SK-N-SH (cell line): ENCODE data around the gene NUS1. TPM values are rescaled to one million over a fixed set of nuclear protein-coding genes. Genes with fewer than 3 reads are reported as not detected.

ENCODE experiments used
- CTCF ChIA-PET: fragments of 300-600, 350-600 bp; formaldehyde crosslinking; extraction: SDS; loops from one replicate; lab custom pipeline; 2021; lab: Yijun Ruan, JAX
- POLR2A ChIA-PET: fragments of 350-600 bp; sonication (Branson Sonifier 250); formaldehyde crosslinking; extraction: SDS; loops from one replicate; lab custom pipeline; 2020; ENCODE audit warnings: antibody characterized with exemption, inconsistent platforms; lab: Yijun Ruan, JAX
- DNase-seq: peaks from one replicate; pipeline ENCODE4 v3.0.0; 2012
- H2AFZ ChIP-seq: fragments of 200-600 bp; sonication (generic); 2 replicates; pipeline ENCODE4 v1.8.1; 2016; ENCODE audit warnings: antibody characterized with exemption, mild to moderate bottlenecking, low read depth
- H3F3A ChIP-seq: fragments of 200-600 bp; sonication (generic); replicated peaks from 2 replicates; pipeline ENCODE3; 2016; ENCODE audit warnings: antibody characterized with exemption, mild to moderate bottlenecking; ENCODE audit not compliant: insufficient read depth
- H3K27ac ChIP-seq, 2 experiments: fragments of 200-500 bp in 1 of 2; fragments of 200-600 bp in 1 of 2; sonication (Bioruptor generic) in 1 of 2; sonication (generic), shearing (Covaris generic) in 1 of 2; 2 replicates each; pipeline versions ENCODE4 v1.5.1 to v1.6.1; 2014 to 2016; ENCODE audit warnings: low read depth in 2 of 2, inconsistent platforms in 1 of 2, low read length in 1 of 2, mild to moderate bottlenecking in 1 of 2, mixed read lengths in 1 of 2
- H3K27me3 ChIP-seq: fragments of 200-600 bp; sonication (generic), shearing (Covaris generic); 2 replicates; pipeline ENCODE4 v1.6.1; 2016; ENCODE audit warnings: mixed run types; ENCODE audit not compliant: insufficient read depth
- H3K36me3 ChIP-seq, 2 experiments: fragments of 200-500 bp in 1 of 2; fragments of 200-600 bp in 1 of 2; sonication (Bioruptor generic) in 1 of 2; sonication (generic) in 1 of 2; replicated peaks in 1 of 2; 2 replicates each; pipeline versions ENCODE3 to v1.5.1; 2014 to 2016; ENCODE audit warnings: low read length in 1 of 2, mild to moderate bottlenecking in 1 of 2; ENCODE audit not compliant: insufficient read depth in 2 of 2, control insufficient read depth in 1 of 2
- H3K4me1 ChIP-seq, 2 experiments: fragments of 200-500 bp in 1 of 2; fragments of 200-600 bp in 1 of 2; sonication (Bioruptor generic) in 1 of 2; sonication (generic), shearing (Covaris generic) in 1 of 2; 2 replicates each; pipeline versions ENCODE4 v1.5.1 to v1.6.1; 2014 to 2016; ENCODE audit warnings: low read depth in 1 of 2, low read length in 1 of 2, mixed run types in 1 of 2; ENCODE audit not compliant: insufficient read depth in 2 of 2, control insufficient read depth in 1 of 2
- H3K4me2 ChIP-seq: fragments of 200-600 bp; sonication (generic), shearing (Covaris generic); 2 replicates; pipeline ENCODE4 v1.6.1; 2017; ENCODE audit warnings: mixed run types
- H3K4me3 ChIP-seq, 2 experiments: fragments of 200-500 bp in 1 of 2; fragments of 200-600 bp in 1 of 2; sonication (Bioruptor generic) in 1 of 2; sonication (generic), shearing (Covaris generic) in 1 of 2; 2 replicates each; pipeline versions ENCODE4 v1.5.1 to v1.8.1; 2014 to 2016; ENCODE audit warnings: low read depth in 2 of 2, inconsistent platforms in 1 of 2, low read length in 1 of 2, mild to moderate bottlenecking in 1 of 2, mixed read lengths in 1 of 2, moderate library complexity in 1 of 2
- H3K79me2 ChIP-seq: fragments of 200-600 bp; sonication (generic); 2 replicates; pipeline ENCODE4 v1.8.1; 2017; ENCODE audit warnings: mild to moderate bottlenecking; ENCODE audit not compliant: insufficient read depth
- H3K9ac ChIP-seq: fragments of 200-600 bp; sonication (generic); 2 replicates; pipeline ENCODE4 v1.6.1; 2017; ENCODE audit warnings: mixed run types
- H3K9me2 ChIP-seq: fragments of 200-600 bp; sonication (generic); 2 replicates; pipeline ENCODE4 v1.6.1; 2017; ENCODE audit warnings: mixed run types
- H3K9me3 ChIP-seq: fragments of 200-600 bp; sonication (generic); 2 replicates; pipeline ENCODE4 v1.6.1; 2017; ENCODE audit warnings: mixed run types, mild to moderate bottlenecking, moderate library complexity
- H4K20me1 ChIP-seq: fragments of 200-600 bp; sonication (generic); 2 replicates; pipeline ENCODE4 v1.6.1; 2017; ENCODE audit warnings: mild to moderate bottlenecking, mixed run types; ENCODE audit not compliant: insufficient read depth
- ELF1 ChIP-seq: IDR thresholded peaks from 2 replicates; pipeline ENCODE4 v1.4.0; 2012
- FOXM1 ChIP-seq: IDR thresholded peaks from 2 replicates; pipeline ENCODE4 v1.4.0; 2012; ENCODE audit warnings: low read depth, mild to moderate bottlenecking
- GABPA ChIP-seq: IDR thresholded peaks from 2 replicates; pipeline ENCODE4 v1.4.0; 2012; ENCODE audit warnings: low read depth, mild to moderate bottlenecking
- JUND ChIP-seq: IDR thresholded peaks from 2 replicates; pipeline ENCODE4 v1.4.0; 2012
- MEF2A ChIP-seq: IDR thresholded peaks from 2 replicates; pipeline ENCODE4 v1.4.0; 2012; ENCODE audit warnings: low read depth, borderline replicate concordance
- NFIC ChIP-seq: IDR thresholded peaks from 2 replicates; pipeline ENCODE4 v1.4.0; 2012; ENCODE audit warnings: borderline replicate concordance
- NRF1 ChIP-seq: IDR thresholded peaks from 2 replicates; pipeline ENCODE4 v1.6.1; 2012; ENCODE audit warnings: low read depth, mild to moderate bottlenecking, low read length
- RAD21 ChIP-seq: IDR thresholded peaks from 2 replicates; pipeline ENCODE4 v1.6.1; 2012; ENCODE audit warnings: mild to moderate bottlenecking, low read length
- RCOR1 ChIP-seq: fragments of 150-350 bp; IDR thresholded peaks from 2 replicates; pipeline ENCODE4 v1.6.1; 2017; ENCODE audit warnings: antibody characterized with exemption, low read length
- RXRA ChIP-seq: IDR thresholded peaks from 2 replicates; pipeline ENCODE4 v1.4.0; 2012; ENCODE audit warnings: low read depth, mild to moderate bottlenecking, borderline replicate concordance
- SIN3A ChIP-seq: IDR thresholded peaks from 2 replicates; pipeline ENCODE4 v1.6.1; 2012; ENCODE audit warnings: low read depth, mild to moderate bottlenecking, low read length, moderate library complexity, borderline replicate concordance
- TAF1 ChIP-seq: IDR thresholded peaks from 2 replicates; pipeline ENCODE4 v1.6.1; 2012; ENCODE audit warnings: low read depth, mild to moderate bottlenecking, low read length, moderate library complexity, borderline replicate concordance
- TCF12 ChIP-seq: IDR thresholded peaks from 2 replicates; pipeline ENCODE4 v1.4.0; 2012
- TEAD4 ChIP-seq: IDR thresholded peaks from 2 replicates; pipeline ENCODE4 v1.4.0; 2012; ENCODE audit warnings: mild to moderate bottlenecking, borderline replicate concordance; ENCODE audit not compliant: insufficient read depth
- YY1 ChIP-seq: IDR thresholded peaks from 2 replicates; pipeline ENCODE4 v1.4.0; 2012; ENCODE audit warnings: low read depth, mild to moderate bottlenecking
- WGBS: methylation state at CpG from one replicate; pipeline ENCODE4 v1.1.6; 2017; ENCODE audit warnings: low lambda C conversion rate; 5-methylcytosine and 5-hydroxymethylcytosine counted together
- polyA plus RNA-seq, 3 experiments: library from polyadenylated mRNA; depleted of rRNA; stranded (reverse); fragments of >200 nt; gene quantifications; 2 replicates each; pipeline ENCODE4 v1.2.3, GENCODE V29; 2012
- TF ChIP-seq, protein P1 (sequence below): IDR thresholded peaks from 2 replicates; pipeline ENCODE4 v1.6.1; 2012; ENCODE audit warnings: mild to moderate bottlenecking, low read depth, low read length, moderate library complexity
- TF ChIP-seq, protein P2 (sequence below): IDR thresholded peaks from 2 replicates; pipeline ENCODE4 v1.4.0; 2012; ENCODE audit warnings: low read depth
- TF ChIP-seq, protein P3 (sequence below): fragments of 200-600 bp; sonication (generic); IDR thresholded peaks from 2 replicates; pipeline ENCODE4 v1.6.1; 2017; ENCODE audit warnings: antibody characterized with exemption, mild to moderate bottlenecking, moderate library complexity
- TF ChIP-seq, protein P4 (sequence below): IDR thresholded peaks from 2 replicates; pipeline ENCODE4; 2012
- TF ChIP-seq, protein P5 (sequence below): fragments of 150-350 bp; IDR thresholded peaks from 2 replicates; pipeline ENCODE4 v1.6.1; 2016; ENCODE audit warnings: mild to moderate bottlenecking, low read depth, low read length

Gene NUS1
- polyA plus RNA-seq, 1 of the 3 experiments (the other 2 are of a cell fraction), result 8.9 TPM

DNA sequence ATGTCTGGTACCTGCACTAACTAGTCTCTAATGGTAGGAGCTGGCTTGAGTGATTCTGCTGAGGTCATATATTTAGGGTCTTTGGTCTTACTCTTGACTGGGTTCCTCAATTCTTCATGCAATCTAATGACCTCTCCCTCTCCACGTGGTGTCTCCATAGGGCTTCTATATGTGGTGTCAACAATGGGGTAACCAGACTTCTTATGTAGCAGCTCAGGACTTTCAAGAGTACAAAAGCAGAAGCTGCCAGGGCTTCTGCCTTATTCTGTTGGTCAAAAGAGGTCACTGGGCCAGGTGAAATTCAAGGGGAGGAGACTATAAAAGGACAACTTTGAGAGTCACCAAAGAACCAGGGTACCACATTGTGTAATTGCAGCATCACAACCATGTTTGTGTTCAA lies 54.3 kb downstream of the NUS1 start:
- ChIA-PET CTCF (no interaction called here), POLR2A (no interaction called here)
- TF ChIP-seq TEAD4 (no peak), NFIC (no peak), YY1 (no peak), FOXM1 (no peak), NRF1 (no peak), TCF12 (no peak), JUND (no peak), ELF1 (no peak), MEF2A (no peak), TAF1 (no peak), RCOR1 (no peak), RXRA (no peak), SIN3A (no peak), GABPA (no peak), RAD21 (no peak)
- TF ChIP-seq, protein P1, sequence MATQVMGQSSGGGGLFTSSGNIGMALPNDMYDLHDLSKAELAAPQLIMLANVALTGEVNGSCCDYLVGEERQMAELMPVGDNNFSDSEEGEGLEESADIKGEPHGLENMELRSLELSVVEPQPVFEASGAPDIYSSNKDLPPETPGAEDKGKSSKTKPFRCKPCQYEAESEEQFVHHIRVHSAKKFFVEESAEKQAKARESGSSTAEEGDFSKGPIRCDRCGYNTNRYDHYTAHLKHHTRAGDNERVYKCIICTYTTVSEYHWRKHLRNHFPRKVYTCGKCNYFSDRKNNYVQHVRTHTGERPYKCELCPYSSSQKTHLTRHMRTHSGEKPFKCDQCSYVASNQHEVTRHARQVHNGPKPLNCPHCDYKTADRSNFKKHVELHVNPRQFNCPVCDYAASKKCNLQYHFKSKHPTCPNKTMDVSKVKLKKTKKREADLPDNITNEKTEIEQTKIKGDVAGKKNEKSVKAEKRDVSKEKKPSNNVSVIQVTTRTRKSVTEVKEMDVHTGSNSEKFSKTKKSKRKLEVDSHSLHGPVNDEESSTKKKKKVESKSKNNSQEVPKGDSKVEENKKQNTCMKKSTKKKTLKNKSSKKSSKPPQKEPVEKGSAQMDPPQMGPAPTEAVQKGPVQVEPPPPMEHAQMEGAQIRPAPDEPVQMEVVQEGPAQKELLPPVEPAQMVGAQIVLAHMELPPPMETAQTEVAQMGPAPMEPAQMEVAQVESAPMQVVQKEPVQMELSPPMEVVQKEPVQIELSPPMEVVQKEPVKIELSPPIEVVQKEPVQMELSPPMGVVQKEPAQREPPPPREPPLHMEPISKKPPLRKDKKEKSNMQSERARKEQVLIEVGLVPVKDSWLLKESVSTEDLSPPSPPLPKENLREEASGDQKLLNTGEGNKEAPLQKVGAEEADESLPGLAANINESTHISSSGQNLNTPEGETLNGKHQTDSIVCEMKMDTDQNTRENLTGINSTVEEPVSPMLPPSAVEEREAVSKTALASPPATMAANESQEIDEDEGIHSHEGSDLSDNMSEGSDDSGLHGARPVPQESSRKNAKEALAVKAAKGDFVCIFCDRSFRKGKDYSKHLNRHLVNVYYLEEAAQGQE, result no peak
- TF ChIP-seq, protein P2, sequence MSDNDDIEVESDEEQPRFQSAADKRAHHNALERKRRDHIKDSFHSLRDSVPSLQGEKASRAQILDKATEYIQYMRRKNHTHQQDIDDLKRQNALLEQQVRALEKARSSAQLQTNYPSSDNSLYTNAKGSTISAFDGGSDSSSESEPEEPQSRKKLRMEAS, result no peak
- TF ChIP-seq, protein P3, sequence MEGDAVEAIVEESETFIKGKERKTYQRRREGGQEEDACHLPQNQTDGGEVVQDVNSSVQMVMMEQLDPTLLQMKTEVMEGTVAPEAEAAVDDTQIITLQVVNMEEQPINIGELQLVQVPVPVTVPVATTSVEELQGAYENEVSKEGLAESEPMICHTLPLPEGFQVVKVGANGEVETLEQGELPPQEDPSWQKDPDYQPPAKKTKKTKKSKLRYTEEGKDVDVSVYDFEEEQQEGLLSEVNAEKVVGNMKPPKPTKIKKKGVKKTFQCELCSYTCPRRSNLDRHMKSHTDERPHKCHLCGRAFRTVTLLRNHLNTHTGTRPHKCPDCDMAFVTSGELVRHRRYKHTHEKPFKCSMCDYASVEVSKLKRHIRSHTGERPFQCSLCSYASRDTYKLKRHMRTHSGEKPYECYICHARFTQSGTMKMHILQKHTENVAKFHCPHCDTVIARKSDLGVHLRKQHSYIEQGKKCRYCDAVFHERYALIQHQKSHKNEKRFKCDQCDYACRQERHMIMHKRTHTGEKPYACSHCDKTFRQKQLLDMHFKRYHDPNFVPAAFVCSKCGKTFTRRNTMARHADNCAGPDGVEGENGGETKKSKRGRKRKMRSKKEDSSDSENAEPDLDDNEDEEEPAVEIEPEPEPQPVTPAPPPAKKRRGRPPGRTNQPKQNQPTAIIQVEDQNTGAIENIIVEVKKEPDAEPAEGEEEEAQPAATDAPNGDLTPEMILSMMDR, result no peak
- TF ChIP-seq, protein P4, sequence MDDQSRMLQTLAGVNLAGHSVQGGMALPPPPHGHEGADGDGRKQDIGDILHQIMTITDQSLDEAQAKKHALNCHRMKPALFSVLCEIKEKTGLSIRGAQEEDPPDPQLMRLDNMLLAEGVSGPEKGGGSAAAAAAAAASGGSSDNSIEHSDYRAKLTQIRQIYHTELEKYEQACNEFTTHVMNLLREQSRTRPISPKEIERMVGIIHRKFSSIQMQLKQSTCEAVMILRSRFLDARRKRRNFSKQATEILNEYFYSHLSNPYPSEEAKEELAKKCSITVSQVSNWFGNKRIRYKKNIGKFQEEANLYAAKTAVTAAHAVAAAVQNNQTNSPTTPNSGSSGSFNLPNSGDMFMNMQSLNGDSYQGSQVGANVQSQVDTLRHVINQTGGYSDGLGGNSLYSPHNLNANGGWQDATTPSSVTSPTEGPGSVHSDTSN, result no peak
- TF ChIP-seq, protein P5, sequence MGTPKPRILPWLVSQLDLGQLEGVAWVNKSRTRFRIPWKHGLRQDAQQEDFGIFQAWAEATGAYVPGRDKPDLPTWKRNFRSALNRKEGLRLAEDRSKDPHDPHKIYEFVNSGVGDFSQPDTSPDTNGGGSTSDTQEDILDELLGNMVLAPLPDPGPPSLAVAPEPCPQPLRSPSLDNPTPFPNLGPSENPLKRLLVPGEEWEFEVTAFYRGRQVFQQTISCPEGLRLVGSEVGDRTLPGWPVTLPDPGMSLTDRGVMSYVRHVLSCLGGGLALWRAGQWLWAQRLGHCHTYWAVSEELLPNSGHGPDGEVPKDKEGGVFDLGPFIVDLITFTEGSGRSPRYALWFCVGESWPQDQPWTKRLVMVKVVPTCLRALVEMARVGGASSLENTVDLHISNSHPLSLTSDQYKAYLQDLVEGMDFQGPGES, result no peak
- H3K27ac ChIP-seq, result no peak overlapping the region
- H3F3A ChIP-seq, result no peaks in the 10 kb centered on the region
- no peaks in the 10 kb centered on the region for H3K9me3 ChIP-seq
- no peaks in the 10 kb centered on the region for H3K9me2 ChIP-seq
- no peak for DNase-seq
- no peaks in the 10 kb centered on the region for H3K4me1 ChIP-seq
- H3K9ac ChIP-seq, result no peak overlapping the region
- WGBS, result 6% methylated on average over 1 of the region's 1 CpG
- H3K36me3 ChIP-seq, result no peaks in the 10 kb centered on the region
- H3K27me3 ChIP-seq, result no peaks in the 10 kb centered on the region
- H4K20me1 ChIP-seq, result no peaks in the 10 kb centered on the region
- no peak overlapping the region for H3K4me2 ChIP-seq
- no peak overlapping the region for H3K4me3 ChIP-seq
- H3K79me2 ChIP-seq, result no peaks in the 10 kb centered on the region
- no peak overlapping the region for H2AFZ ChIP-seq
